GM12878 (cell line): ENCODE results near the gene GOLIM4. TPM values are rescaled to one million over a fixed set of nuclear protein-coding genes. Genes with fewer than 3 reads are reported as not detected.

Experiments used
- ATAC-seq: fragments of 200-7000 bp; cut with Tn5 transposase; 3 replicates; pipeline ENCODE4 v1.9.1; 2020; ENCODE audit warnings: mild to moderate bottlenecking, moderate library complexity
- BruUV-seq: library from RNA; stranded (reverse); fragments of 400-500 nt; replicated peaks from 2 replicates; lab custom pipeline; 2021; lab: Mats Ljungman, UMichigan
- CTCF ChIA-PET: fragments of 300-600 bp; sonication (Branson Sonifier 250); formaldehyde crosslinking; extraction: SDS; loops from one replicate; lab custom pipeline; 2021; ENCODE audit warnings: inconsistent platforms; lab: Yijun Ruan, JAX
- POLR2A ChIA-PET: fragments of 350-600 bp; formaldehyde crosslinking; extraction: SDS; loops from one replicate; lab custom pipeline; 2021; ENCODE audit warnings: inconsistent platforms; lab: Charles Lee
- RAD21 ChIA-PET: fragments of 300-600 bp; sonication (Branson Sonifier 250); formaldehyde crosslinking; loops from one replicate; lab custom pipeline; 2023; ENCODE audit warnings: antibody characterized with exemption; ENCODE audit not compliant: unreplicated experiment; lab: Charles Lee
- SMC1A ChIA-PET: fragments of 300-600 bp; sonication (Branson Sonifier 250); formaldehyde crosslinking; loops from one replicate; lab custom pipeline; 2023; ENCODE audit not compliant: unreplicated experiment, uncharacterized antibody; lab: Charles Lee
- DNase-seq: peaks from one replicate; pipeline ENCODE4 v3.0.0-alpha.2; 2011; ENCODE audit warnings: low read depth, low spot score
- FAIRE-seq: peaks from 3 replicates; lab custom pipeline; 2011; peaks lifted over from hg19 to GRCh38; lab: Jason Lieb, UNC
- H2AFZ ChIP-seq: 2 replicates; pipeline ENCODE4 v1.6.0; 2011; ENCODE audit warnings: low read depth, low read length, control low read depth; ENCODE audit not compliant: control insufficient read depth
- H3K27ac ChIP-seq: 2 replicates; pipeline ENCODE4 v1.5.1; 2011; ENCODE audit warnings: control low read depth; ENCODE audit not compliant: control insufficient read depth, insufficient read depth
- H3K27me3 ChIP-seq, 2 experiments: replicated peaks in 1 of 2; 2 replicates each; pipeline versions ENCODE4 v1.6.0 to v1.6.1; 2011; ENCODE audit warnings: low read length in 1 of 2; ENCODE audit not compliant: control insufficient read depth in 2 of 2, insufficient read depth in 2 of 2
- H3K36me3 ChIP-seq, 2 experiments: 2 replicates each; pipeline ENCODE4 v1.5.1; 2011; ENCODE audit warnings: low read length in 1 of 2; ENCODE audit not compliant: control insufficient read depth in 2 of 2, insufficient read depth in 2 of 2
- H3K4me1 ChIP-seq: 2 replicates; pipeline ENCODE4 v1.6.1; 2011; ENCODE audit warnings: mild to moderate bottlenecking, low read length, moderate library complexity, mixed read lengths; ENCODE audit not compliant: control insufficient read depth, insufficient read depth
- H3K4me2 ChIP-seq: 2 replicates; pipeline ENCODE4 v1.6.0; 2011; ENCODE audit warnings: control low read depth; ENCODE audit not compliant: control insufficient read depth, insufficient read depth
- H3K4me3 ChIP-seq: fragments of 200-600 bp; sonication (generic); 2 replicates; pipeline ENCODE4 v1.5.1; 2016
- H3K79me2 ChIP-seq: 2 replicates; pipeline ENCODE4 v1.6.0; 2011; ENCODE audit warnings: low read length; ENCODE audit not compliant: control insufficient read depth, insufficient read depth
- H3K9ac ChIP-seq: 2 replicates; pipeline ENCODE4 v1.8.0; 2011; ENCODE audit warnings: low read length, control low read depth, mixed read lengths; ENCODE audit not compliant: control insufficient read depth, insufficient read depth
- H3K9me3 ChIP-seq: replicated peaks from 3 replicates; pipeline ENCODE4 v1.5.1; 2011; ENCODE audit warnings: mild to moderate bottlenecking, low read length; ENCODE audit not compliant: control insufficient read depth, insufficient read depth
- H4K20me1 ChIP-seq: 2 replicates; pipeline ENCODE4 v1.6.0; 2011; ENCODE audit not compliant: control insufficient read depth, insufficient read depth
- BHLHE40 ChIP-seq, 2 experiments: fragments of 450-650 bp in 1 of 2; IDR thresholded peaks; 2 replicates each; pipeline ENCODE4 v1.6.1; 2011 to 2017; ENCODE audit warnings: low read depth in 2 of 2, borderline replicate concordance in 1 of 2, improper control_type of control experiment in 1 of 2, low read length in 1 of 2, mild to moderate bottlenecking in 1 of 2
- CEBPZ ChIP-seq: fragments of 150-350 bp; IDR thresholded peaks from 2 replicates; pipeline ENCODE4 v1.6.1; 2016; ENCODE audit warnings: low read depth, low read length
- CHD4 ChIP-seq: fragments of 200-600 bp; sonication (generic); IDR thresholded peaks from 2 replicates; pipeline ENCODE4 v1.6.1; 2016; ENCODE audit warnings: mild to moderate bottlenecking
- CREB1 ChIP-seq: IDR thresholded peaks from 2 replicates; pipeline ENCODE4 v1.6.1; 2012; ENCODE audit warnings: low read depth, mild to moderate bottlenecking, inconsistent platforms
- MEF2B ChIP-seq: fragments of 450-650 bp; IDR thresholded peaks from 2 replicates; pipeline ENCODE4 v1.6.1; 2018; ENCODE audit warnings: mild to moderate bottlenecking, moderate library complexity; ENCODE audit not compliant: partially characterized antibody, poor library complexity, severe bottlenecking
- MTA3 ChIP-seq: IDR thresholded peaks from 2 replicates; pipeline ENCODE4 v1.6.1; 2012; ENCODE audit warnings: low read length, inconsistent platforms, borderline replicate concordance
- MXI1 ChIP-seq: fragments of 150-350 bp; IDR thresholded peaks from 2 replicates; pipeline ENCODE4 v1.6.1; 2011; ENCODE audit warnings: low read depth, mild to moderate bottlenecking, inconsistent platforms, low read length, improper control_type of control experiment
- NR2C1 ChIP-seq: fragments of 450-650 bp; IDR thresholded peaks from 2 replicates; pipeline ENCODE4 v1.6.1; 2017; ENCODE audit warnings: antibody characterized with exemption, mild to moderate bottlenecking, moderate library complexity
- PML ChIP-seq: IDR thresholded peaks from 2 replicates; pipeline ENCODE4 v1.6.1; 2012; ENCODE audit warnings: low read length, inconsistent platforms
- RB1 ChIP-seq: fragments of 450-650 bp; formaldehyde crosslinking; IDR thresholded peaks from 2 replicates; pipeline ENCODE4 v1.6.1; 2017; ENCODE audit warnings: mild to moderate bottlenecking, borderline replicate concordance
- SREBF2 ChIP-seq: IDR thresholded peaks from 2 replicates; pipeline ENCODE4 v1.6.1; 2012; ENCODE audit warnings: mild to moderate bottlenecking, low read length
- SRF ChIP-seq, 2 experiments: IDR thresholded peaks; 2 replicates each; pipeline ENCODE4 v1.6.1; 2011; ENCODE audit warnings: low read depth in 2 of 2, low read length in 2 of 2, mild to moderate bottlenecking in 1 of 2, moderate library complexity in 1 of 2
- STAT1 ChIP-seq: fragments of 450-650 bp; conservative IDR thresholded peaks from 2 replicates; pipeline ENCODE4 v1.6.1; 2014; ENCODE audit warnings: antibody characterized with exemption, mild to moderate bottlenecking
- TCF3 ChIP-seq: IDR thresholded peaks from 2 replicates; pipeline ENCODE4 v1.6.1; 2012; ENCODE audit warnings: low read depth, mild to moderate bottlenecking, low read length, borderline replicate concordance; ENCODE audit not compliant: insufficient read depth
- WGBS: methylation state at CpG from one replicate; pipeline ENCODE4 v1.1.6; 2016; ENCODE audit warnings: low lambda C conversion rate; ENCODE audit not compliant: insufficient replicate concordance, insufficient coverage; ENCODE audit errors: missing lambda C conversion rate; 5-methylcytosine and 5-hydroxymethylcytosine counted together
- in situ Hi-C: fragments of 300-500 bp; cut with MboI; formaldehyde crosslinking; loops from 9 replicates; pipeline ENCODE4 v1.14.3; 2018; ENCODE audit warnings: mixed read lengths
- intact Hi-C: fragments of 100-400 bp; cut with micrococcal nuclease; formaldehyde crosslinking; loops from one replicate; pipeline ENCODE4 v1.14.2; 2022; ENCODE audit not compliant: unreplicated experiment
- polyA plus RNA-seq, 11 experiments: library from polyadenylated mRNA; depleted of rRNA in 4 of 11; unstranded in 6 of 11; stranded (reverse) in 5 of 11; fragments of >200 nt; fragmentation: Nextera tagmentation in 4 of 11; fragmentation: Illumina TruSeq in 1 of 11; extraction: Ambion mirVana in 4 of 11; extraction: Trizol in 1 of 11; gene quantifications; 1 replicate in 1 of 11; 2 replicates in 10 of 11; pipeline versions ENCODE4 v1.2.1 to v1.2.3, GENCODE V29; 2011 to 2016; ENCODE audit warnings: inconsistent platforms in 2 of 11, missing spikeins in 2 of 11, low read depth in 1 of 11
- total RNA-seq, 4 experiments: library from RNA; depleted of rRNA in 3 of 4; stranded (reverse); fragments of >200 nt in 3 of 4; fragmentation: Illumina TruSeq in 1 of 4; extraction: Trizol in 1 of 4; gene quantifications; 2 replicates each; pipeline versions ENCODE4 v1.2.1 to v1.2.3, GENCODE V29; 2013 to 2021

GOLIM4 gene
- total and polyA plus RNA-seq, 10 of the 15 experiments (the other 5 are each of a cell fraction or from before 2014, with no cell fraction given), result 11.1 to 32.4 (median 19.3) TPM

GRCh38 chr3:168026764-168027163 lies 69.0 kb downstream of the GOLIM4 start:
- intact Hi-C loops, result no loop called here
- DNase-seq (no peak), FAIRE-seq (no peak), ATAC-seq (no peak)
- Histone ChIP-seq H3K79me2 (no peaks in the 10 kb centered on the region), H3K36me3 (peaks cover 9 to 11% of the 10 kb centered on the region in 2 experiments), H4K20me1 (no peaks in the 10 kb centered on the region), H3K9ac (no peak overlapping the region), H3K4me2 (no peak overlapping the region), H3K4me1 (no peaks in the 10 kb centered on the region), H3K27ac (no peak overlapping the region), H2AFZ (no peak overlapping the region), H3K9me3 (no peaks in the 10 kb centered on the region), H3K27me3 (no peaks in the 10 kb centered on the region), H3K4me3 (no peak overlapping the region)
- no TSS peak for BruUV-seq
- in situ Hi-C loops, result no loop called here
- 100% methylated on average over 3 of the region's 3 CpGs for WGBS
- ChIA-PET POLR2A (no interaction called here), SMC1A (no interaction called here), CTCF (interaction anchor here (1.0 kb wide), 1 partner anchor 17 kb away, joined by 3 read pairs; no protein-coding TSS in a partner anchor), RAD21 (no interaction called here)
- TF ChIP-seq TCF3, result no peak
- no peak for TF ChIP-seq MEF2B
- no peak for TF ChIP-seq CREB1
- no peak for TF ChIP-seq CEBPZ
- TF ChIP-seq BHLHE40 (IDR thresholded peaks at IDR 0.05; ENCODE audit: borderline replicate concordance in 1 of 2, low read depth in 2 of 2, low read length in 1 of 2), result no peak
- TF ChIP-seq MTA3, result no peak
- TF ChIP-seq SREBF2, result no peak
- TF ChIP-seq MXI1, result no peak
- no peak for TF ChIP-seq SRF (IDR thresholded peaks at IDR 0.05; ENCODE audit: low read depth in 2 of 2, low read length in 2 of 2)
- no peak for TF ChIP-seq STAT1
- TF ChIP-seq RB1, result no peak
- no peak for TF ChIP-seq PML
- no peak for TF ChIP-seq NR2C1
- no peak for TF ChIP-seq CHD4
